Naive thymus-derived CD4-positive, alpha-beta T cell (primary cell): ENCODE measurements around the gene FOXO3. TPM values are rescaled to one million over a fixed set of nuclear protein-coding genes. Genes with fewer than 3 reads are reported as not detected.

Experiments
- ATAC-seq: fragments of 150-1000 bp; cut with Tn5 transposase; 2 replicates; pipeline ENCODE4 v1.10.0; 2021; ENCODE audit warnings: mild to moderate bottlenecking, moderate library complexity
- CTCF ChIA-PET: fragments of 350-600 bp; sonication (Branson Sonifier 250); formaldehyde crosslinking; loops from one replicate; lab custom pipeline; 2021; ENCODE audit warnings: antibody characterized with exemption; lab: Charles Lee
- POLR2A ChIA-PET: fragments of 350-600 bp; sonication (Branson Sonifier 250); formaldehyde crosslinking; loops from one replicate; lab custom pipeline; 2021; ENCODE audit warnings: antibody characterized with exemption, inconsistent platforms; lab: Charles Lee
- DNase-seq, 9 donors: peaks; one replicate each; pipeline versions ENCODE4 v3.0.0 to v3.0.0-alpha.2; 2020 to 2022; ENCODE audit warnings: mixed read lengths in 1 of 9
- H3K27ac ChIP-seq: one replicate; pipeline ENCODE4 v1.7.0; 2013; ENCODE audit warnings: mild to moderate bottlenecking, low read depth, low read length, moderate library complexity
- H3K27me3 ChIP-seq, 2 donors: one replicate each; pipeline ENCODE4 v1.7.0; 2013; ENCODE audit warnings: low read length in 2 of 2, mild to moderate bottlenecking in 2 of 2, moderate library complexity in 2 of 2; ENCODE audit not compliant: control insufficient read depth in 2 of 2, insufficient read depth in 2 of 2
- H3K36me3 ChIP-seq, 3 experiments: 1 replicate in 2 of 3; 2 replicates in 1 of 3; pipeline ENCODE4 v1.7.0; 2013; ENCODE audit warnings: low read length in 3 of 3, mild to moderate bottlenecking in 3 of 3, moderate library complexity in 1 of 3; ENCODE audit not compliant: insufficient read depth in 3 of 3, control insufficient read depth in 2 of 3
- H3K4me1 ChIP-seq, 2 donors: one replicate each; pipeline ENCODE4 v1.7.0; 2013; ENCODE audit warnings: low read length in 2 of 2, mild to moderate bottlenecking in 2 of 2, moderate library complexity in 1 of 2; ENCODE audit not compliant: control insufficient read depth in 2 of 2, insufficient read depth in 2 of 2
- H3K4me3 ChIP-seq: 2 replicates; pipeline ENCODE4 v1.7.0; 2013; ENCODE audit warnings: mild to moderate bottlenecking, low read length
- H3K9me3 ChIP-seq, 3 experiments: 1 replicate in 2 of 3; 2 replicates in 1 of 3; pipeline ENCODE4 v1.7.0; 2013; ENCODE audit warnings: low read length in 3 of 3; ENCODE audit not compliant: control insufficient read depth in 2 of 3
- H3K27ac Mint-ChIP-seq, 9 donors: one replicate each; pipeline ENCODE4 v1.8.0; 2020 to 2022; ENCODE audit warnings: mixed read lengths in 9 of 9, mild to moderate bottlenecking in 8 of 9, moderate library complexity in 5 of 9, inconsistent platforms in 2 of 9
- H3K27me3 Mint-ChIP-seq, 5 donors: one replicate each; pipeline ENCODE4 v1.8.0; 2021 to 2022; ENCODE audit warnings: mixed read lengths in 5 of 5, mild to moderate bottlenecking in 1 of 5
- H3K36me3 Mint-ChIP-seq, 5 donors: one replicate each; pipeline ENCODE4 v1.8.0; 2020 to 2022; ENCODE audit warnings: mixed read lengths in 5 of 5, mild to moderate bottlenecking in 3 of 5, inconsistent platforms in 1 of 5
- H3K4me1 Mint-ChIP-seq, 7 donors: one replicate each; pipeline ENCODE4 v1.8.0; 2020 to 2022; ENCODE audit warnings: mixed read lengths in 7 of 7, mild to moderate bottlenecking in 3 of 7, inconsistent platforms in 1 of 7
- H3K4me3 Mint-ChIP-seq, 10 donors: one replicate each; pipeline ENCODE4 v1.8.0; 2020 to 2022; ENCODE audit warnings: mild to moderate bottlenecking in 10 of 10, mixed read lengths in 10 of 10, moderate library complexity in 6 of 10, inconsistent platforms in 2 of 10
- H3K9me3 Mint-ChIP-seq, 11 donors: one replicate each; pipeline ENCODE4 v1.8.0; 2020 to 2022; ENCODE audit warnings: mixed read lengths in 11 of 11, mild to moderate bottlenecking in 4 of 11, inconsistent platforms in 1 of 11, moderate library complexity in 1 of 11
- intact Hi-C, 2 donors: fragments of 100-400 bp; cut with micrococcal nuclease; formaldehyde crosslinking; loops; one replicate each; pipeline ENCODE4 v1.15.1; 2023
- polyA plus RNA-seq, 2 donors: library from polyadenylated mRNA; unstranded; fragments of 300-500 nt; fragmentation: Illumina TruSeq; gene quantifications; one replicate each; pipeline ENCODE4 v1.2.3, GENCODE V29; 2021
- total RNA-seq, 6 experiments: library from RNA in 5 of 6; stranded (reverse) in 5 of 6; gene quantifications; 1 replicate in 5 of 6; 2 replicates in 1 of 6; pipeline ENCODE4 v1.2.3 and lab custom pipeline; 2021 to 2026

FOXO3 gene
- total and polyA plus RNA-seq, 7 experiments from 2014 or later = 11.6 to 39.5 (median 20.5) TPM

DNA sequence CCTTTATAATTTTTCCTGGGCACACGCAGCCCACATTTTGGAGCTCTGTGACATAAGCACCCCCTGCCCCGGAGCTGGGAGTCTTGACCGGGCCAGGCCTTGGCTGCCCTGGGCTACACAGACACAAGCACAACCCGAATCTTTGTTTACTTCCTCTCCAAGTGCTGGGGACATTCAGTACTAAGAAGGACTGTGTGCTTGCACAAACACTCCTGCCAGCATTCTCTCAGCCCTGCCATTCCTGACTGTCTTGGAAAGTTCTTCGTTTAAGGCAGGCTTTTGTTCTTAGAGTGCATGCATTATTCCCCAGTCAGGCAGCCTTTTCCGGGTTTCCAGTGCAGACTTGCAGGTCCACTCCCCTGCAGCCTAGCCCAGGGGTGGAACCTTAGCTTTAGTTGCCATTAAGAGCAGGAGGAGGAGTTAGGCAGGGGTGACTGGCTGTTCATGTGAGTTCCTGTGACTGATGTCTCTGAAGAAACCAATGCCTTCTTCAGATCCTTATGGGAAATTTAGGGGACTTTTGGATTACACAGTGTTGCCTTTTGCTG, 28.6 kb downstream of the FOXO3 start:
- peak; percentile 38 for ATAC-seq
- intact Hi-C loops = loop anchor here in 1 of 2 donors (2.0 kb wide), 1 partner anchor 25 kb away; no protein-coding TSS in a partner anchor
- no peaks in the 10 kb centered on the region for H3K27me3 ChIP-seq
- peaks cover 26 to 80% (median 68%) of the 10 kb centered on the region in 7 donors for H3K4me1 Mint-ChIP-seq
- CTCF ChIA-PET = interaction anchor here (1.6 kb wide), 1 partner anchor 8 kb away, joined by 6 read pairs; no protein-coding TSS in a partner anchor
- H3K27me3 Mint-ChIP-seq = peaks cover 0 to 9% (median 0%) of the 10 kb centered on the region in 5 donors
- no peak overlapping the region for H3K4me3 ChIP-seq
- H3K4me1 ChIP-seq = peaks cover 21 to 29% of the 10 kb centered on the region in 2 donors
- H3K27ac Mint-ChIP-seq = peak overlapping the region in 2 of 9 donors; percentile 46 to 66
- no peak overlapping the region for H3K27ac ChIP-seq
- H3K9me3 Mint-ChIP-seq = no peaks in the 10 kb centered on the region
- H3K4me3 Mint-ChIP-seq = peak overlapping the region in 2 of 10 donors; percentile 13 to 52
- no peaks in the 10 kb centered on the region for H3K36me3 ChIP-seq
- POLR2A ChIA-PET = interaction anchor here (0.9 to 1.4 kb wide), 2 partner anchors 14 to 38 kb away, joined by 5 to 9 read pairs; no protein-coding TSS in a partner anchor
- peaks cover 0 to 5% (median 3%) of the 10 kb centered on the region in 5 donors for H3K36me3 Mint-ChIP-seq
- no peak for DNase-seq
- no peaks in the 10 kb centered on the region for H3K9me3 ChIP-seq

GRCh38 chr6:108591040-108591816, 30.5 kb downstream of the FOXO3 start:
- intact Hi-C loops = no loop called here
- Mint-ChIP-seq H3K27ac (peak overlapping the region in 1 of 9 donors; percentile 8), H3K36me3 (peaks cover 0 to 7% (median 5%) of the 10 kb centered on the region in 5 donors), H3K9me3 (no peaks in the 10 kb centered on the region), H3K4me1 (peaks cover 26 to 91% (median 75%) of the 10 kb centered on the region in 7 donors), H3K27me3 (peaks cover 0 to 9% (median 0%) of the 10 kb centered on the region in 5 donors), H3K4me3 (peak overlapping the region in 3 of 10 donors; percentile 2 to 41 (median 8))
- ChIA-PET POLR2A (interaction anchor here (0.7 to 1.0 kb wide), 2 partner anchors 26 to 33 kb away, joined by 3 to 4 read pairs; no protein-coding TSS in a partner anchor), CTCF (no interaction called here)
- Histone ChIP-seq H3K4me3 (no peak overlapping the region), H3K27me3 (no peaks in the 10 kb centered on the region), H3K36me3 (no peaks in the 10 kb centered on the region), H3K27ac (no peak overlapping the region), H3K9me3 (no peaks in the 10 kb centered on the region), H3K4me1 (peaks cover 21 to 29% of the 10 kb centered on the region in 2 donors)
- DNase-seq (no peak), ATAC-seq (no peak)

DNA sequence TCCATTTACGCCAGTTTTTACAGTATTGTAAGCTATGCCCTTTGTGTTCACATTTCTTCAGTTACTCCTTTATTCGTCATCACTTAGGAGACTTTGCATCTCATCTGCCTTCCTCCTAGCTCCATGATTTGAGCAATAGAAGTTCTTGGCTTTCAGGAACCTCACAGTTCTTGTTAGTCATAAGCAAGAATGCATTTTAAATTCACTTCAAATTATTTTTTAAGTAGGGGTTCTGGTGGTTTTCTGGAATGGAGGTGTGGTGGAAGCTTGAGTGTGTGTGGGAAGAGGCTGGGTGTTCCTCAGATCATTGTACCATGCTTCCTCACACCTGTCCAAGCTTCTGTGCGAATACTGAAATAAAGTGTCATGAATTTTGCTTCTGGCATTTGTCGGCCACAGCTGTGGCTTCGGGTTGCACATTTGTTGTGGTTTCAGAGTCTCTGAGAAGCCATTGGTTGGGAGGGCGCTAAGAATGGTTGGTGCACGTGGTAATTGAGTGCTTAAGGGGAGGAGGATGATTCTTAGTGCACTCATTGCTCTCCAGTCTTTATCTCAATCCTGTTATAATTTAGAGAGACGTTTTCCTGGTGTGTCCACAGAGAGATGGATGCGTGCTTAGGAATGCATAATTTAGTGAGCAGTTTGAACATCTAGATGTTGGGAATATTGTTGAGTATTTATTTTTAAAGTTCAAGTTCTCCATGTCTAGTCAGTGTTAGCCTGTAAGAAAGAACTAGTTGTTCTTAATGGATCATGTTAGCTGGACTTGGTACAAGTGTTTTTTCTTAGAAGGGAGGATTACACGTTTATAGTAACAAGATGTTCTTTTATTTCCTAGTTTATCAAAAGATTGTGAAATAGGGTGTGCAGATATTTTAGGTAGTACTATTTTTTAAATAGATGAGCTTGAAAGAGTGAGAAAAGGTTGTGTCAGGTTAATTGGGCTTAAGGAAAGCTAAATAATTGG, 31.9 kb downstream of the FOXO3 start:
- no peak overlapping the region for H3K4me3 ChIP-seq
- DNase-seq (peak in 7 of 9 donors; percentile 24 to 50 (median 37)), ATAC-seq (peak; percentile 84)
- H3K27ac ChIP-seq = no peak overlapping the region
- H3K4me3 Mint-ChIP-seq = peak overlapping the region; percentile 19 to 61 (median 36)
- H3K27me3 Mint-ChIP-seq = peaks cover 0 to 12% (median 0%) of the 10 kb centered on the region in 5 donors
- POLR2A ChIA-PET = interaction anchor here (0.6 kb wide), 1 partner anchor 15 kb away, joined by 3 read pairs; no protein-coding TSS in a partner anchor
- CTCF ChIA-PET = interaction anchor here (0.7 kb wide), 1 partner anchor 18 kb away, joined by 3 read pairs; no protein-coding TSS in a partner anchor
- H3K27ac Mint-ChIP-seq = peak overlapping the region in 3 of 9 donors; percentile 33 to 50 (median 44)
- no peaks in the 10 kb centered on the region for H3K9me3 Mint-ChIP-seq
- peaks cover 0 to 7% (median 5%) of the 10 kb centered on the region in 5 donors for H3K36me3 Mint-ChIP-seq
- peaks cover 28 to 86% (median 73%) of the 10 kb centered on the region in 7 donors for H3K4me1 Mint-ChIP-seq
- H3K4me1 ChIP-seq = peaks cover 26 to 29% of the 10 kb centered on the region in 2 donors
- no peaks in the 10 kb centered on the region for H3K27me3 ChIP-seq
- H3K9me3 ChIP-seq = no peaks in the 10 kb centered on the region
- intact Hi-C loops = loop anchor here in 1 of 2 donors (2.0 kb wide), 1 partner anchor 14 kb away; no protein-coding TSS in a partner anchor
- H3K36me3 ChIP-seq = no peaks in the 10 kb centered on the region

DNA sequence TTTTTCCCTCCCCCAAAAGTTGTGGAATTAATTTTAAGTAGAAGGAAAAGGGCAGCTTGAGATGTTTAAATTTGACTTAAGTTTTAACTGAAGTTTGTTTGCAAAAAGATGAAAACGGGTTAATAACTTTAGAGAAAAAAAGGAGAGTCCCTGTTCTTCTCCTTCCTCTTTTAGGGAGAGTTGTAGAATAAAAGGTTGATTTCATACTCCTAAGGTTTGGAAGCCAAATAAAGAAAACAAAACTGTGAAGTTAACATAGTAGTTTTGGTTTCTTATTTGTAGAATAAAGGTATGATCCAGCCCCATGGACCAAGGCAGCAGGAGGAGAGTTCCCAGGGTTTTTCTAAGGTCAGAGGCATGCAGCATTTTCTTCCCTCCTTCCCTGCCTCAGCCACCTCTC, 33.4 kb downstream of the FOXO3 start:
- no peak overlapping the region for H3K27ac ChIP-seq
- Mint-ChIP-seq H3K4me1 (peaks cover 28 to 81% (median 67%) of the 10 kb centered on the region in 7 donors), H3K27ac (no peak overlapping the region), H3K27me3 (peaks cover 0 to 16% (median 0%) of the 10 kb centered on the region in 5 donors), H3K9me3 (no peaks in the 10 kb centered on the region), H3K36me3 (peaks cover 0 to 7% (median 5%) of the 10 kb centered on the region in 5 donors), H3K4me3 (no peak overlapping the region)
- no peak for ATAC-seq
- no peak for DNase-seq
- no peaks in the 10 kb centered on the region for H3K9me3 ChIP-seq
- H3K27me3 ChIP-seq = no peaks in the 10 kb centered on the region
- ChIA-PET POLR2A (no interaction called here), CTCF (no interaction called here)
- H3K4me1 ChIP-seq = peaks cover 18 to 21% of the 10 kb centered on the region in 2 donors
- intact Hi-C loops = no loop called here
- H3K36me3 ChIP-seq = no peaks in the 10 kb centered on the region
- H3K4me3 ChIP-seq = no peak overlapping the region

DNA sequence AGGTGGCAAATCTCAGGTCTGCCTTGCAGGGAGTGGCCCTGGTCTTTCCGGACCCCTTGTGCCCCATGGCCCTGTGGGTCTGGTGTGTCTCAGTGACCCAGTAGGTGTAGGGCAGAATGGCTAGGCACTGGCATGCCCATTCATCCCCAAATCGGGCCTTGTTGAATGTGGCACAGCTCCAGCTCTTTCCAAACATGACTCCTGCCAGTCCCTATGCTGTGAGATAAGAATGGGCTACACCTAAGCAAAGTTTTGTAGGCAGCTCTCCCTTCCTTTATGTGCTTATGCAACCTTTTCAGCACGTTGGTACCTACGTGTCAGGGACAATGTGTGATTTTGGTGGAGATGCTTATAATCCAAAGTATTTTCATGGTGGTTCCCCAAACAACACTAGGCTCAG, 33.9 kb downstream of the FOXO3 start:
- intact Hi-C loops = no loop called here
- H3K36me3 ChIP-seq = no peaks in the 10 kb centered on the region
- no peak for ATAC-seq
- no peaks in the 10 kb centered on the region for H3K27me3 ChIP-seq
- POLR2A ChIA-PET = no interaction called here
- CTCF ChIA-PET = no interaction called here
- peaks cover 24 to 76% (median 67%) of the 10 kb centered on the region in 7 donors for H3K4me1 Mint-ChIP-seq
- H3K9me3 Mint-ChIP-seq = no peaks in the 10 kb centered on the region
- peaks cover 13 to 16% of the 10 kb centered on the region in 2 donors for H3K4me1 ChIP-seq
- H3K4me3 Mint-ChIP-seq = peak overlapping the region in 1 of 10 donors; percentile 55
- no peaks in the 10 kb centered on the region for H3K9me3 ChIP-seq
- peaks cover 0 to 11% (median 5%) of the 10 kb centered on the region in 5 donors for H3K36me3 Mint-ChIP-seq
- H3K4me3 ChIP-seq = no peak overlapping the region
- peaks cover 0 to 16% (median 0%) of the 10 kb centered on the region in 5 donors for H3K27me3 Mint-ChIP-seq
- H3K27ac ChIP-seq = no peak overlapping the region
- DNase-seq = no peak
- no peak overlapping the region for H3K27ac Mint-ChIP-seq
